Activated T-helper 1 cell treated with anti-CD3 and anti-CD28 coated beads, Interleukin-12 subunit alpha, Interleukin-12 subunit beta, Interleukin-2, Interleukin-4 antibody, amounts not matched to agents 30 ng/mL and 10 ng/mL and 1 ng/mL, durations not matched to agents 14 hours and 24 hours and 36 hours (primary cell): Measurements from ENCODE around the gene SEC11C. TPM values are rescaled to one million over a fixed set of nuclear protein-coding genes. Genes with fewer than 3 reads are reported as not detected.

Experiments
- DNase-seq: peaks from one replicate; pipeline ENCODE4 v3.0.0; 2021; ENCODE audit warnings: low spot score
- H3K27ac Mint-ChIP-seq: one replicate; pipeline ENCODE4 v1.8.0; 2021; ENCODE audit warnings: mild to moderate bottlenecking, mixed read lengths
- H3K27me3 Mint-ChIP-seq: one replicate; pipeline ENCODE4 v1.8.0; 2022; ENCODE audit warnings: mild to moderate bottlenecking, moderate library complexity, mixed read lengths; ENCODE audit not compliant: insufficient read depth
- H3K36me3 Mint-ChIP-seq: one replicate; pipeline ENCODE4 v1.8.0; 2021; ENCODE audit warnings: low read depth, mixed read lengths
- H3K4me1 Mint-ChIP-seq: one replicate; pipeline ENCODE4 v1.8.0; 2021; ENCODE audit warnings: low read depth, mixed read lengths
- H3K4me3 Mint-ChIP-seq: one replicate; pipeline ENCODE4 v1.8.0; 2021; ENCODE audit warnings: mild to moderate bottlenecking, moderate library complexity, mixed read lengths
- H3K9me3 Mint-ChIP-seq: one replicate; pipeline ENCODE4 v1.8.0; 2021; ENCODE audit warnings: mixed read lengths
- intact Hi-C: fragments of 100-400 bp; cut with micrococcal nuclease; formaldehyde crosslinking; loops from one replicate; pipeline ENCODE4 v1.15.1; 2024
- total RNA-seq: library from RNA; stranded (reverse); gene quantifications from 2 replicates; pipeline ENCODE4 v1.2.3, GENCODE V29; 2022

The SEC11C gene
- total RNA-seq, 1 donor from 2014 or later, result 148 TPM

DNA sequence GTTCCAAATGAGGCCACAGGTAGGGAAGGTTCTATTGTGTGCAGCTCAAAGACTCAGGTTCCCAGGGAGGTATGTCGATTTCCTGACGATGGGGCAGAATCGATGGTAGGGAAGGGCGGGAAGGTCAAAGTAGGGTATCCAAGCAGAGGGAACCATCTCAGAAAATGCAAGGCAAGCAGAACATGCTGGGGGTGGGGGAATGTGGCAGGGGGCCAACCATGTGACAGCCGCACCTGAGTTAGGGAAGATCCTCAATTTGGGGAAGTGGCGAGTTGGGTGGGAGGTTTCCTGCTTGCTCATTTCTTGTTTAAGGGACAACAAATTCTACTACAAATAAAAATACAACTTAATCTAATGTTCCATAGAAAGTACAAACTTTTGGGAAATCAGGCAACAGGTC is 58.5 kb downstream of the SEC11C start:
- H3K27ac Mint-ChIP-seq, result no peak overlapping the region
- peaks cover 13% of the 10 kb centered on the region for H3K27me3 Mint-ChIP-seq
- no peaks in the 10 kb centered on the region for H3K4me1 Mint-ChIP-seq
- no peak for DNase-seq
- no peaks in the 10 kb centered on the region for H3K36me3 Mint-ChIP-seq
- intact Hi-C loops, result no loop called here
- H3K4me3 Mint-ChIP-seq, result no peak overlapping the region
- no peaks in the 10 kb centered on the region for H3K9me3 Mint-ChIP-seq

DNA sequence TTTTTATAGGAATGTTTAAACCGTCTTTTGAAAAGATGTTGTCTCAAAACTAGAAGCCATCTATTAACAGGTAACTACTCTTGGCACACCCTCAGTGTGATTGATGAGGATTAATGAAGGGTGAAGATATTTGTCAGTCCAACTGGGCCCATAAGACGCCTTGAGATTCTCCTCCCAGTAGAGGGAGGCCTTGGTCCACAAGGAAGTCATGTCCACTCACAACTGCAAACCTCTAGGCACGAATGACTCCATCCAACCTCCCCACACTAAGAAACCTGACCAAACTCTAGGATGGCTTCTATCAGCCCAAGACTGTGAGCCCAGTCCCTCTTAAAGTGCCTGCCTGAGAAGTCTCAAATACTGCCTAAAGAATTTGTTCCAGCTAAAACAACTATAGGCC is 61.1 kb downstream of the SEC11C start:
- peaks cover 21% of the 10 kb centered on the region for H3K27me3 Mint-ChIP-seq
- intact Hi-C loops, result no loop called here
- H3K4me1 Mint-ChIP-seq, result no peaks in the 10 kb centered on the region
- H3K9me3 Mint-ChIP-seq, result no peaks in the 10 kb centered on the region
- no peak overlapping the region for H3K27ac Mint-ChIP-seq
- DNase-seq, result no peak
- no peak overlapping the region for H3K4me3 Mint-ChIP-seq
- H3K36me3 Mint-ChIP-seq, result no peaks in the 10 kb centered on the region

DNA sequence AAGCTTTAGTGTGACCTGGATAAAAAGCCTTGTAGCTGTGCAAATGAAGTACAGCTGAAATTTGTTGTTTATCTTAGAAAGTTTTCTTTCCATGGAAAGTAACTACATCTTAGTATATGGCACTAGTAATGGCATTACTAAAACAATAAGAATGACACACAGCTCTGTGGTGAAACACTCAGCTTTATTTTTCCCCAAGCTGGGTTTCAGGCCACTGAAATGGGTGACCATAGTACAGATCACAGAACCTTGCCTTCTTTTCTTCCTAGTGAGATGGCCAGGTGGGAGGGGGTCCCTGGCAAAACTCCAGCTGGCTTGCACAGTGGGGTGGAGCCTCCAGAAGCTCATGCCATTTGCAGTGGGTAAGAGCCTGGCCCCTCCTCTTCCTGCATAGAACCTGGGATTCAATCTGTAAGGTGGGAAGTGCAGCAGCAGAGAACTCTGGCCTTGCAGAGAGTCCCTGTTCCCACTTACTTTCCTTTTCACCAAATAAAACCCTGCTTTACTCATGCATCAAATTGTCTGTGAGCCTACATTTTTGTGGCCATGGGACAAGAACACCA is 62.7 kb downstream of the SEC11C start:
- Mint-ChIP-seq H3K27ac (no peak overlapping the region), H3K9me3 (no peaks in the 10 kb centered on the region), H3K27me3 (peaks cover 21% of the 10 kb centered on the region), H3K4me3 (no peak overlapping the region), H3K4me1 (no peaks in the 10 kb centered on the region), H3K36me3 (no peaks in the 10 kb centered on the region)
- intact Hi-C loops, result no loop called here
- DNase-seq, result no peak

DNA sequence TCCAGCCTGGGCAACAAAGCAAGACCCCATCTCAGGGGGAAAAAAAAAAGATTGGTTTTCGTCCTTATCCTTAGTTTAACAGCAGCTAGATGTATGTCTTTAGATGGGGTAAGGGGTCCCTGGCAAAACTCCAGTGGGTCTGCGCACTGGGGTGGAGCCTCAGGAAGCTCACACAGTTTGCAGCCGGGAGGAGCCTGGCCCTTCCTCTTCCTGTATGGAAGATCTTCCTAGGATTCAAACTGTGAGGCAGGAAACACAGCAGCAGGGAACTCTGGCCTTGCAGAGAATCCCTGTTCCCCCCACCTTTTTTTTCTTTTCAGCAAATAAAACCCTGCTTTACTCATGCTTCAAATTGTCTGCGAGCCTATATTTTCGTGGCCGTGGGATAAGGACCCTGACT is 67.8 kb downstream of the SEC11C start:
- no peak overlapping the region for H3K4me3 Mint-ChIP-seq
- H3K27ac Mint-ChIP-seq, result no peak overlapping the region
- H3K36me3 Mint-ChIP-seq, result no peaks in the 10 kb centered on the region
- H3K9me3 Mint-ChIP-seq, result no peaks in the 10 kb centered on the region
- peaks cover 16% of the 10 kb centered on the region for H3K27me3 Mint-ChIP-seq
- H3K4me1 Mint-ChIP-seq, result no peaks in the 10 kb centered on the region
- intact Hi-C loops, result no loop called here
- no peak for DNase-seq

Other genes starting within 250 kb of the SEC11C start
- gene GRP, start 80.3 kb downstream of the SEC11C start, total RNA-seq, result not detected in 2 replicates
- not detected in 2 replicates for gene RAX, start 133.6 kb downstream of the SEC11C start, total RNA-seq
- gene CPLX4, start 178.8 kb downstream of the SEC11C start, total RNA-seq, result not detected in 2 replicates
- 147 and 175 TPM in 2 replicates for gene LMAN1, start 219.4 kb downstream of the SEC11C start, total RNA-seq